Spleen (tissue), 11 donors: Measurements from ENCODE around the gene ABHD13. TPM values are rescaled to one million over a fixed set of nuclear protein-coding genes. Genes with fewer than 3 reads are reported as not detected.

Source experiments
- DNase-seq: peaks from one replicate; pipeline ENCODE4 v3.0.0-alpha.2; 2020
- H3K27ac ChIP-seq, 8 donors: fragments of 200-600 bp; sonication (generic) in 7 of 8; 1 replicate in 4 of 8; 2 replicates in 4 of 8; pipeline versions ENCODE4 v1.5.0 to v1.8.0; 2016 to 2021; ENCODE audit warnings: inconsistent platforms in 4 of 8, mild to moderate bottlenecking in 4 of 8, moderate library complexity in 1 of 8
- H3K27me3 ChIP-seq, 7 donors: fragments of 200-600 bp; sonication (generic) in 6 of 7; replicated peaks in 1 of 7; 1 replicate in 4 of 7; 2 replicates in 3 of 7; pipeline versions ENCODE4 v1.5.0 to v1.8.0; 2016 to 2021; ENCODE audit warnings: inconsistent platforms in 3 of 7, mild to moderate bottlenecking in 1 of 7
- H3K36me3 ChIP-seq, 6 donors: fragments of 200-600 bp; sonication (generic) in 5 of 6; 1 replicate in 4 of 6; 2 replicates in 2 of 6; pipeline versions ENCODE4 v1.5.0 to v1.8.0; 2016 to 2021; ENCODE audit warnings: inconsistent platforms in 2 of 6
- H3K4me1 ChIP-seq, 6 donors: fragments of 200-600 bp; sonication (generic) in 5 of 6; 1 replicate in 3 of 6; 2 replicates in 3 of 6; pipeline versions ENCODE4 v1.5.0 to v1.8.0; 2016 to 2021; ENCODE audit warnings: inconsistent platforms in 3 of 6
- H3K4me3 ChIP-seq, 8 donors: fragments of 200-600 bp; sonication (generic) in 7 of 8; 1 replicate in 4 of 8; 2 replicates in 4 of 8; pipeline versions ENCODE4 v1.5.0 to v1.8.0; 2016 to 2021; ENCODE audit warnings: inconsistent platforms in 4 of 8, mild to moderate bottlenecking in 4 of 8, moderate library complexity in 2 of 8
- H3K9me3 ChIP-seq, 8 donors: fragments of 200-600 bp; sonication (generic) in 7 of 8; 1 replicate in 4 of 8; 2 replicates in 4 of 8; pipeline versions ENCODE4 v1.5.0 to v1.8.0; 2016 to 2021; ENCODE audit warnings: inconsistent platforms in 4 of 8
- CTCF ChIP-seq, 11 experiments: fragments of 200-600 bp in 7 of 11; fragments of 450-650 bp in 4 of 11; sonication (generic) in 4 of 11; IDR thresholded peaks in 8 of 11; conservative IDR thresholded peaks in 3 of 11; 1 replicate in 7 of 11; 2 replicates in 4 of 11; pipeline versions ENCODE4 v1.4.0 to v1.8.0; 2016 to 2021; ENCODE audit warnings: antibody characterized with exemption in 11 of 11, inconsistent platforms in 4 of 11, mild to moderate bottlenecking in 1 of 11
- POLR2A ChIP-seq, 3 donors: fragments of 450-650 bp; IDR thresholded peaks; one replicate each; pipeline ENCODE4 v1.5.1; 2017; ENCODE audit warnings: antibody characterized with exemption in 3 of 3, mild to moderate bottlenecking in 1 of 3
- POLR2AphosphoS5 ChIP-seq, 3 donors: sonication (generic); formaldehyde crosslinking; IDR thresholded peaks; one replicate each; pipeline ENCODE4 v1.5.1; 2017; ENCODE audit warnings: antibody characterized with exemption in 3 of 3
- WGBS, 5 donors: extraction: QIAGEN DNeasy Blood & Tissue Kit in 3 of 5; methylation state at CpG; one replicate each; pipeline versions ENCODE4 v1.1.5 to v1.1.7; 2013 to 2018; 5-methylcytosine and 5-hydroxymethylcytosine counted together
- intact Hi-C: fragments of 100-400 bp; cut with DNase I; formaldehyde crosslinking; loops from one replicate; pipeline ENCODE4 v1.15.0; 2023; ENCODE audit warnings: low total_unique reads
- polyA plus RNA-seq, 3 donors: library from polyadenylated mRNA; stranded (reverse); fragments of 200-250 nt; gene quantifications; one replicate each; pipeline ENCODE4 v1.2.1, GENCODE V29; 2013
- total RNA-seq, 7 donors: library from RNA; depleted of rRNA in 3 of 7; stranded (reverse); fragments of >200 nt in 3 of 7; fragmentation: NEBNext Ultra II Directional in 4 of 7; extraction: Animal tissue kit (Norgen Biotek cat#: 25700) in 4 of 7; gene quantifications; one replicate each; pipeline versions ENCODE4 v1.1.0 to v1.2.1, GENCODE V29; 2016 to 2021
- donor health status: healthy with polysubstance abuse.
- donor health status: DM: no; HTN: no; CAD: no; lungs with moderate emphysema.
- donor health status: DM: no; HTN: no; CAD: no.
- donor health status: Bipolar disorder and iron deficiency.
- donor health status: healthy.
- donor health status: DM: no; HTN: no; CAD: no.
- donor health status: DM: yes; HTN: yes; CAD: no.

ABHD13 gene
- total and polyA plus RNA-seq, 10 donors: 4.8 to 22.6 (median 12.7) TPM

GRCh38 chr13:108227651-108228272 lies 9.6 kb downstream of the ABHD13 start:
- intact Hi-C loops: no loop called here

GRCh38 chr13:108230377-108230776 lies 12.2 kb downstream of the ABHD13 start:
- no peak for DNase-seq
- TF ChIP-seq CTCF (IDR thresholded peaks at IDR 0.05 in 8 of 11, conservative IDR thresholded peaks at IDR 0.05 in 3 of 11) (no peak), POLR2A (IDR thresholded peaks at IDR 0.05) (no peak), POLR2AphosphoS5 (IDR thresholded peaks at IDR 0.05) (no peak)
- Histone ChIP-seq H3K27ac (no peak overlapping the region), H3K4me3 (no peak overlapping the region), H3K36me3 (peaks cover 0 to 23% (median 12%) of the 10 kb centered on the region in 6 donors), H3K27me3 (no peaks in the 10 kb centered on the region), H3K4me1 (peaks cover 6 to 54% (median 24%) of the 10 kb centered on the region in 6 donors), H3K9me3 (no peaks in the 10 kb centered on the region)
- intact Hi-C loops: no loop called here

More at GRCh38 chr13:108227651-108228272, 9.6 kb downstream of the ABHD13 start:
- H3K4me3 ChIP-seq: no peak overlapping the region
- H3K27ac ChIP-seq: no peak overlapping the region
- no peak for DNase-seq
- H3K27me3 ChIP-seq: no peaks in the 10 kb centered on the region
- H3K36me3 ChIP-seq: peaks cover 0 to 23% (median 12%) of the 10 kb centered on the region in 6 donors
- peaks cover 15 to 81% (median 41%) of the 10 kb centered on the region in 6 donors for H3K4me1 ChIP-seq
- no peaks in the 10 kb centered on the region for H3K9me3 ChIP-seq
- WGBS, 5 donors: 86 to 95% (median 94%) methylated on average over 1 of the region's 1 CpG
- TF ChIP-seq POLR2A (IDR thresholded peaks at IDR 0.05) (no peak), CTCF (IDR thresholded peaks at IDR 0.05 in 8 of 11, conservative IDR thresholded peaks at IDR 0.05 in 3 of 11) (peak; percentile 52 to 81 (median 76))

- intact Hi-C loops: no loop called here
- no peak overlapping the region for H3K27ac ChIP-seq
- H3K27me3 ChIP-seq: no peaks in the 10 kb centered on the region
- H3K4me1 ChIP-seq: no peaks in the 10 kb centered on the region
- peaks cover 0 to 50% (median 34%) of the 10 kb centered on the region in 8 donors for H3K9me3 ChIP-seq
- H3K36me3 ChIP-seq: no peaks in the 10 kb centered on the region
- WGBS, 5 donors: 64 to 73% (median 66%) methylated on average over 4 of the region's 4 CpGs
- H3K4me3 ChIP-seq: no peak overlapping the region
- TF ChIP-seq POLR2A (IDR thresholded peaks at IDR 0.05): no peak
- TF ChIP-seq CTCF (IDR thresholded peaks at IDR 0.05 in 8 of 11, conservative IDR thresholded peaks at IDR 0.05 in 3 of 11): no peak
- no peak for TF ChIP-seq POLR2AphosphoS5 (IDR thresholded peaks at IDR 0.05)
- DNase-seq: no peak
Observed at GRCh38 chr13:108249150-108249549, 31.0 kb downstream of the ABHD13 start.

- TF ChIP-seq POLR2A (IDR thresholded peaks at IDR 0.05) (no peak), CTCF (IDR thresholded peaks at IDR 0.05 in 8 of 11, conservative IDR thresholded peaks at IDR 0.05 in 3 of 11) (no peak), POLR2AphosphoS5 (IDR thresholded peaks at IDR 0.05) (no peak)
- no peak overlapping the region for H3K27ac ChIP-seq
- H3K9me3 ChIP-seq: peaks cover 0 to 8% (median 0%) of the 10 kb centered on the region in 8 donors
- H3K4me1 ChIP-seq: no peaks in the 10 kb centered on the region
- H3K4me3 ChIP-seq: no peak overlapping the region
- intact Hi-C loops: no loop called here
- no peak for DNase-seq
- H3K36me3 ChIP-seq: no peaks in the 10 kb centered on the region
- WGBS, 5 donors: 82 to 90% (median 85%) methylated on average over 2 of the region's 2 CpGs
- H3K27me3 ChIP-seq: no peaks in the 10 kb centered on the region
Observed at GRCh38 chr13:108257248-108257647, 39.1 kb downstream of the ABHD13 start.
